Measurements from ENCODE around the gene UQCC3.

DNA sequence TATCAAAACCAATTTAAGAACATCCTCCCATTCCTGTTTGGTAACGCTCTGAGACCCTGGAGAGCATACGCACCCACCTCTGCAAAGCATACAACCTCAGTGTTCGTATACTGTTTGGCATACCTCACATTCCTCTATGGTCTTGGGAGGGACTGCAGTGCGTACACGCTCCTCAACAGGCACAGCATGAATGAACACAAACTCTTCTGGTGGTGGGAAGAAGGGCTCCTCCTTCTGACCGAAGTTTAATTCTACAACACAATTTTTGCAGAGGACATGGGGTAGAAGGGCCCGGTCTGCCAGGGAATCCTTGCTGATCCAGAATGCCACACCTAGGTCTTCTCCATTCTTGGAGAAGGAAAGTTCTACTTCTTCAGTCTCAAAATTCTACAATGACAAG, 50.5 kb downstream of the UQCC3 start:
- no peak for TF ChIP-seq POLR2AphosphoS5 (IDR thresholded peaks at IDR 0.05; ENCODE audit: borderline replicate concordance, low read depth, low read length)
- no peak for TF ChIP-seq EZH2 (IDR thresholded peaks at IDR 0.05)
